HepG2 (cell line): ENCODE data around the gene PTCD1. TPM values are rescaled to one million over a fixed set of nuclear protein-coding genes. Genes with fewer than 3 reads are reported as not detected.
A peak's percentile ranks its signal among the peaks of the same experiment; 100 is the strongest.

Experiments
- ATF7-NPFF ChIP-seq: sonication (generic); formaldehyde crosslinking; IDR thresholded peaks from 2 replicates; pipeline ENCODE4 v1.8.1; 2023; ENCODE audit warnings: mild to moderate bottlenecking, low read depth, missing genetic modification reagents, moderate library complexity
- E2F1 ChIP-seq: sonication (generic); formaldehyde crosslinking; IDR thresholded peaks from 2 replicates; pipeline ENCODE4 v1.5.0; 2020; ENCODE audit warnings: missing genetic modification reagents
- EP300 ChIP-seq, 3 experiments: sonication (generic) in 1 of 3; formaldehyde crosslinking in 1 of 3; IDR thresholded peaks; 2 replicates each; pipeline versions ENCODE4 v1.5.1 to v1.6.1; 2011 to 2020; ENCODE audit warnings: low read depth in 2 of 3, low read length in 2 of 3, borderline replicate concordance in 1 of 3, improper control_type of control experiment in 1 of 3, mild to moderate bottlenecking in 1 of 3, missing genetic modification reagents in 1 of 3, moderate library complexity in 1 of 3
- HIVEP1 ChIP-seq: sonication (generic); formaldehyde crosslinking; IDR thresholded peaks from 2 replicates; pipeline ENCODE4 v1.4.0; 2020; ENCODE audit warnings: mild to moderate bottlenecking, missing genetic modification reagents
- IRF2 ChIP-seq: IDR thresholded peaks from 2 replicates; pipeline ENCODE4 v1.6.1; 2018; ENCODE audit warnings: missing genetic modification reagents, missing compliant biosample characterization
- MTF1 ChIP-seq: sonication (generic); formaldehyde crosslinking; IDR thresholded peaks from 2 replicates; pipeline ENCODE4 v1.5.0; 2020; ENCODE audit warnings: missing genetic modification reagents
- NFAT5 ChIP-seq: sonication (generic); formaldehyde crosslinking; IDR thresholded peaks from 2 replicates; pipeline ENCODE4 v1.4.0; 2020; ENCODE audit warnings: missing genetic modification reagents
- PHF21A ChIP-seq: sonication (generic); formaldehyde crosslinking; IDR thresholded peaks from 2 replicates; pipeline ENCODE4 v1.5.0; 2020; ENCODE audit warnings: mild to moderate bottlenecking, missing genetic modification reagents
- POLR2G ChIP-seq: fragments of 200-400 bp; formaldehyde crosslinking; IDR thresholded peaks from 2 replicates; pipeline ENCODE4 v1.6.1; 2018; ENCODE audit warnings: mild to moderate bottlenecking, low read depth, low read length, moderate library complexity
- SP1 ChIP-seq, 2 experiments: fragments of 450-650 bp in 1 of 2; sonication (generic) in 1 of 2; formaldehyde crosslinking in 1 of 2; IDR thresholded peaks; 2 replicates each; pipeline versions ENCODE4 v1.4.0 to v1.6.1; 2016 to 2020; ENCODE audit warnings: missing genetic modification reagents in 1 of 2
- ZNF350 ChIP-seq: sonication (generic); formaldehyde crosslinking; IDR thresholded peaks from 2 replicates; pipeline ENCODE4 v1.4.0; 2020; ENCODE audit warnings: mild to moderate bottlenecking, low read depth, missing genetic modification reagents, borderline replicate concordance
- ZNF687 ChIP-seq: sonication (generic); formaldehyde crosslinking; IDR thresholded peaks from 2 replicates; pipeline ENCODE4 v1.5.1; 2020; ENCODE audit warnings: mild to moderate bottlenecking, missing genetic modification reagents, moderate library complexity
- ZNF691 ChIP-seq: sonication (generic); formaldehyde crosslinking; IDR thresholded peaks from 2 replicates; pipeline ENCODE4 v1.4.0; 2020; ENCODE audit warnings: missing genetic modification reagents, low read depth, mild to moderate bottlenecking, borderline replicate concordance
- polyA plus RNA-seq, 8 experiments: library from polyadenylated mRNA; depleted of rRNA in 3 of 8; stranded (reverse) in 7 of 8; unstranded in 1 of 8; fragments of >200 nt; fragmentation: Illumina TruSeq in 4 of 8; extraction: Trizol in 4 of 8; gene quantifications; 2 replicates each; pipeline versions ENCODE4 v1.2.1 to v1.2.3, GENCODE V29; 2011 to 2016; ENCODE audit warnings: low read depth in 4 of 8, missing spikeins in 1 of 8, mixed read lengths in 1 of 8; ENCODE audit not compliant: insufficient read depth in 1 of 8
- total RNA-seq, 5 experiments: library from RNA; depleted of rRNA; stranded (reverse); fragments of >200 nt; fragmentation: Illumina TruSeq; extraction: Trizol; gene quantifications; 2 replicates each; pipeline ENCODE4 v1.2.3, GENCODE V29; 2016; ENCODE audit warnings: low read depth in 1 of 5
- TF ChIP-seq, protein P1 (sequence below): sonication (generic); formaldehyde crosslinking; IDR thresholded peaks from 2 replicates; pipeline ENCODE4 v1.8.0; 2022; ENCODE audit warnings: missing genetic modification reagents, mild to moderate bottlenecking, borderline replicate concordance

Gene PTCD1
- total and polyA plus RNA-seq, 2 of the 13 experiments (the other 11 are each of a cell fraction or from before 2014, with no cell fraction given): 3.0 to 8.4 TPM

GRCh38 chr7:99472561-99473314, 34.1 kb upstream of the PTCD1 start, which contains the start of gene ZNF789 (continued):
- TF ChIP-seq EP300 (IDR thresholded peaks at IDR 0.05; ENCODE audit: low read depth in 2 of 2, low read length in 2 of 2): peak in 1 of 2 experiments; percentile 17; a peak in 1 of 4 replicates
- TF ChIP-seq EP300 (CRISPR knock-in tag; IDR thresholded peaks at IDR 0.05; ENCODE audit: borderline replicate concordance): no peak
- TF ChIP-seq ZNF691: 0 out of 2 replicates have a peak, but pooled peaks have one; percentile 51
- TF ChIP-seq MTF1 (CRISPR knock-in tag): no peak
- TF ChIP-seq NFAT5: peak; percentile 60; the same call in 1 of the 2 replicates
- peak; percentile 81 for TF ChIP-seq PHF21A (CRISPR knock-in tag)
- TF ChIP-seq E2F1: peak; percentile 93
- no peak for TF ChIP-seq SP1 (IDR thresholded peaks at IDR 0.05)
- TF ChIP-seq SP1 (CRISPR knock-in tag; IDR thresholded peaks at IDR 0.05): peak; percentile 63
- TF ChIP-seq ZNF687 (CRISPR knock-in tag): peak; percentile 78
- peak; percentile 82 for TF ChIP-seq ATF7-NPFF (CRISPR knock-in tag)
- peak; percentile 86 for TF ChIP-seq POLR2G
- TF ChIP-seq ZNF350 (CRISPR knock-in tag): peak; percentile 73; the same call in 1 of the 2 replicates
- TF ChIP-seq IRF2 (CRISPR knock-in tag): peak; percentile 37; the same call in 1 of the 2 replicates
- TF ChIP-seq, protein P1, sequence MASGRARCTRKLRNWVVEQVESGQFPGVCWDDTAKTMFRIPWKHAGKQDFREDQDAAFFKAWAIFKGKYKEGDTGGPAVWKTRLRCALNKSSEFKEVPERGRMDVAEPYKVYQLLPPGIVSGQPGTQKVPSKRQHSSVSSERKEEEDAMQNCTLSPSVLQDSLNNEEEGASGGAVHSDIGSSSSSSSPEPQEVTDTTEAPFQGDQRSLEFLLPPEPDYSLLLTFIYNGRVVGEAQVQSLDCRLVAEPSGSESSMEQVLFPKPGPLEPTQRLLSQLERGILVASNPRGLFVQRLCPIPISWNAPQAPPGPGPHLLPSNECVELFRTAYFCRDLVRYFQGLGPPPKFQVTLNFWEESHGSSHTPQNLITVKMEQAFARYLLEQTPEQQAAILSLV (CRISPR knock-in tag): no peak
- 0 out of 2 replicates have a peak, but pooled peaks have one; percentile 50 for TF ChIP-seq HIVEP1 (CRISPR knock-in tag)
